B cell (primary cell): ENCODE measurements around the gene KCNK4. TPM values are rescaled to one million over a fixed set of nuclear protein-coding genes. Genes with fewer than 3 reads are reported as not detected.

Experiments used
- ATAC-seq: fragments of 200-7000 bp; cut with Tn5 transposase; one replicate; pipeline ENCODE4 v1.10.0; 2021; ENCODE audit warnings: low read depth, mild to moderate bottlenecking, moderate number of reproducible peaks, moderate library complexity
- CTCF ChIA-PET: fragments of 350-600 bp; sonication (Branson Sonifier 250); formaldehyde crosslinking; loops from one replicate; lab custom pipeline; 2021; ENCODE audit warnings: antibody characterized with exemption, inconsistent platforms; lab: Charles Lee
- POLR2A ChIA-PET: fragments of 350-600 bp; sonication (Branson Sonifier 250); formaldehyde crosslinking; loops from one replicate; lab custom pipeline; 2021; ENCODE audit warnings: antibody characterized with exemption; lab: Charles Lee
- DNase-seq: peaks from one replicate; pipeline ENCODE4 v3.0.0; 2013
- H2AFZ ChIP-seq: 2 replicates; pipeline ENCODE4 v1.6.1; 2012; ENCODE audit warnings: mild to moderate bottlenecking, low read depth, low read length; ENCODE audit not compliant: insufficient read depth, poor library complexity, severe bottlenecking
- H3K27ac ChIP-seq, 2 donors: 1 replicate in 1 of 2; 2 replicates in 1 of 2; pipeline ENCODE4 v1.5.1; 2012 to 2013; ENCODE audit warnings: low read length in 2 of 2, mild to moderate bottlenecking in 2 of 2, moderate library complexity in 1 of 2
- H3K27me3 ChIP-seq, 4 experiments: fragments of 200-600 bp in 1 of 4; sonication (generic) in 1 of 4; replicated peaks in 1 of 4; 1 replicate in 2 of 4; 2 replicates in 2 of 4; pipeline versions ENCODE4 v1.6.1 to v1.7.0; 2013 to 2016; ENCODE audit warnings: low read length in 3 of 4, mild to moderate bottlenecking in 2 of 4, mixed read lengths in 1 of 4, moderate library complexity in 1 of 4; ENCODE audit not compliant: insufficient read depth in 4 of 4, control insufficient read depth in 3 of 4; ENCODE audit errors: control extremely low read depth in 1 of 4
- H3K36me3 ChIP-seq, 2 experiments: replicated peaks in 1 of 2; 1 replicate in 1 of 2; 2 replicates in 1 of 2; pipeline versions ENCODE4 v1.6.1 to v1.7.1; 2013; ENCODE audit warnings: low read length in 1 of 2; ENCODE audit not compliant: insufficient read depth in 2 of 2, control insufficient read depth in 1 of 2; ENCODE audit errors: control extremely low read depth in 1 of 2, extremely low read depth in 1 of 2
- H3K4me1 ChIP-seq, 2 donors: fragments of 200-600 bp in 1 of 2; sonication (generic) in 1 of 2; 1 replicate in 1 of 2; 2 replicates in 1 of 2; pipeline versions ENCODE4 v1.5.1 to v1.6.1; 2013 to 2017; ENCODE audit warnings: low read length in 2 of 2; ENCODE audit not compliant: control insufficient read depth in 2 of 2, insufficient read depth in 2 of 2
- H3K4me2 ChIP-seq: replicated peaks from 2 replicates; pipeline ENCODE3; 2012; ENCODE audit warnings: mild to moderate bottlenecking, low read depth, low read length; ENCODE audit not compliant: poor library complexity, severe bottlenecking
- H3K4me3 ChIP-seq, 5 experiments: fragments of 200-600 bp in 1 of 5; sonication (generic) in 1 of 5; 1 replicate in 3 of 5; 2 replicates in 2 of 5; pipeline versions ENCODE4 v1.5.1 to v1.7.0; 2011 to 2016; ENCODE audit warnings: low read length in 4 of 5, mild to moderate bottlenecking in 4 of 5, low read depth in 2 of 5, control low read depth in 1 of 5, moderate library complexity in 1 of 5; ENCODE audit not compliant: insufficient read depth in 1 of 5; ENCODE audit errors: control extremely low read depth in 1 of 5, extremely low read depth in 1 of 5
- H3K79me2 ChIP-seq: fragments of 200-600 bp; sonication (generic); one replicate; pipeline ENCODE4 v1.6.0; 2016; ENCODE audit warnings: low read length; ENCODE audit not compliant: control insufficient read depth, insufficient read depth
- H3K9ac ChIP-seq: fragments of 200-600 bp; sonication (generic); 2 replicates; pipeline ENCODE4 v1.6.1; 2017; ENCODE audit warnings: mild to moderate bottlenecking, low read length, moderate library complexity
- H3K9me3 ChIP-seq, 3 donors: one replicate each; pipeline versions ENCODE4 v1.6.1 to v1.7.1; 2013; ENCODE audit warnings: low read length in 2 of 3; ENCODE audit not compliant: control insufficient read depth in 2 of 3, insufficient read depth in 1 of 3; ENCODE audit errors: control extremely low read depth in 1 of 3
- H4K20me1 ChIP-seq: 2 replicates; pipeline ENCODE4 v1.6.0; 2012; ENCODE audit warnings: mild to moderate bottlenecking, low read length; ENCODE audit not compliant: insufficient read depth, control insufficient read depth, poor library complexity, severe bottlenecking
- H3K27ac Mint-ChIP-seq: one replicate; pipeline ENCODE4 v1.8.0; 2021; ENCODE audit warnings: mixed read lengths
- H3K27me3 Mint-ChIP-seq: one replicate; pipeline ENCODE4 v1.8.0; 2021; ENCODE audit warnings: mixed read lengths
- H3K4me1 Mint-ChIP-seq: one replicate; pipeline ENCODE4 v1.8.0; 2021; ENCODE audit warnings: mixed read lengths
- H3K4me3 Mint-ChIP-seq: one replicate; pipeline ENCODE4 v1.8.0; 2021; ENCODE audit warnings: mixed read lengths
- H3K9me3 Mint-ChIP-seq: one replicate; pipeline ENCODE4 v1.8.0; 2022; ENCODE audit warnings: mixed read lengths; ENCODE audit not compliant: insufficient read depth
- CTCF ChIP-seq: fragments of 200-600 bp; IDR thresholded peaks from one replicate; pipeline ENCODE4 v1.8.0; 2022; ENCODE audit warnings: antibody characterized with exemption, mild to moderate bottlenecking
- EZH2 ChIP-seq: IDR thresholded peaks from 2 replicates; pipeline ENCODE4 v1.6.1; 2012; ENCODE audit warnings: borderline replicate concordance, low read depth, mild to moderate bottlenecking, moderate library complexity, low read length; ENCODE audit not compliant: insufficient read depth, poor library complexity, severe bottlenecking
- WGBS: methylation state at CpG from one replicate; pipeline ENCODE4 v1.1.5; 2013; ENCODE audit warnings: missing lambda C conversion rate; ENCODE audit not compliant: insufficient coverage; 5-methylcytosine and 5-hydroxymethylcytosine counted together
- intact Hi-C: fragments of 100-400 bp; cut with micrococcal nuclease; formaldehyde crosslinking; loops from one replicate; pipeline ENCODE4 v1.10.0; 2022
- polyA plus RNA-seq: library from polyadenylated mRNA; depleted of rRNA; stranded (reverse); fragments of >200 nt; gene quantifications from 2 replicates; pipeline ENCODE4 v1.2.3, GENCODE V29; 2012
- total RNA-seq, 2 donors: library from RNA; stranded (reverse); fragments of 120-200 nt in 1 of 2; gene quantifications; 1 replicate in 1 of 2; 2 replicates in 1 of 2; pipeline versions ENCODE4 v1.2.3 to v1.2.4, GENCODE V29; 2013 to 2022

Gene KCNK4
- total and polyA plus RNA-seq, 2 donors (not counting 1 experiment from before 2014, with no cell fraction given), result 0.32 TPM; not detected in 1

- Histone ChIP-seq H4K20me1 (peaks cover 36% of the 10 kb centered on the region), H3K79me2 (peaks cover 37% of the 10 kb centered on the region), H3K36me3 (peaks cover 2 to 35% of the 10 kb centered on the region in 2 experiments), H3K27me3 (no peaks in the 10 kb centered on the region), H3K9me3 (no peaks in the 10 kb centered on the region), H3K4me2 (peak overlapping the region; percentile 98), H3K4me3 (peak overlapping the region; percentile 16 to 89 (median 81)), H3K27ac (peak overlapping the region; percentile 89 to 100), H3K4me1 (peaks cover 38 to 53% of the 10 kb centered on the region in 2 donors), H2AFZ (peak overlapping the region; percentile 56), H3K9ac (peak overlapping the region; percentile 94)
- Mint-ChIP-seq H3K4me3 (peak overlapping the region; percentile 89), H3K4me1 (peaks cover 66% of the 10 kb centered on the region), H3K9me3 (no peaks in the 10 kb centered on the region), H3K27ac (peak overlapping the region; percentile 94), H3K27me3 (no peaks in the 10 kb centered on the region)
- whole genome bisulfite sequencing, result 50% methylated on average over 1 of the region's 4 CpGs
- DNase-seq (peak; percentile 34), ATAC-seq (no peak)
- intact Hi-C loops, result no loop called here
- CTCF ChIA-PET, result interaction anchor here (0.7 to 5.5 kb wide), 5 partner anchors 16 to 351 kb away, joined by 3 to 63 read pairs (median 14); partner anchors contain the start of genes ESRRA, PRDX5 and TRMT112
- POLR2A ChIA-PET, result interaction anchor here (1.4 to 1.9 kb wide), 2 partner anchors 7 to 439 kb away, joined by 4 to 8 read pairs; partner anchors contain the start of gene SF1
- TF ChIP-seq EZH2, result no peak
- no peak for TF ChIP-seq CTCF
Measured at GRCh38 chr11:64339286-64339685, 48.2 kb downstream of the KCNK4 start.

GRCh38 chr11:64339754-64340408 lies 48.8 kb downstream of the KCNK4 start, which contains the start of gene CCDC88B:
CCDC88B (plus strand) TSS chr11:64340204; CDS start chr11:64340267, 63 bp downstream.
- WGBS, result 7% methylated on average over 14 of the region's 16 CpGs
- Histone ChIP-seq H3K4me1 (peaks cover 34 to 47% of the 10 kb centered on the region in 2 donors), H3K9me3 (no peaks in the 10 kb centered on the region), H3K27ac (peak within 1 kb of the TSS; percentile 89 to 100), H3K36me3 (peaks cover 2 to 39% of the 10 kb centered on the region in 2 experiments), H3K79me2 (peaks cover 41% of the 10 kb centered on the region), H4K20me1 (peaks cover 42% of the 10 kb centered on the region), H2AFZ (peak within 1 kb of the TSS; percentile 56), H3K9ac (peak within 1 kb of the TSS; percentile 94), H3K27me3 (no peaks in the 10 kb centered on the region), H3K4me3 (peak within 1 kb of the TSS; percentile 16 to 89 (median 81)), H3K4me2 (peak within 1 kb of the TSS; percentile 98)
- ChIA-PET CTCF (interaction anchor here (3.3 to 5.5 kb wide), 4 partner anchors 8 to 36 kb away, joined by 14 to 63 read pairs (median 33); partner anchors contain the start of genes ESRRA, PRDX5 and TRMT112), POLR2A (interaction anchor here (0.5 to 3.4 kb wide), 10 partner anchors 8 to 1158 kb away, joined by 3 to 50 read pairs (median 6); partner anchors contain the start of genes ESRRA, PRDX5, SF1 and TRMT112)
- Mint-ChIP-seq H3K9me3 (no peaks in the 10 kb centered on the region), H3K27ac (peak within 1 kb of the TSS; percentile 94), H3K4me3 (peak within 1 kb of the TSS; percentile 89), H3K4me1 (peaks cover 62% of the 10 kb centered on the region), H3K27me3 (no peaks in the 10 kb centered on the region)
- TF ChIP-seq CTCF, result no peak
- no peak for TF ChIP-seq EZH2
- intact Hi-C loops, result loop anchor here (1.0 kb wide), 4 partner anchors 15 to 155 kb away; partner anchors contain the start of genes ESRRA and PRDX5
- ATAC-seq, result peak; percentile 71
- peak; percentile 95 for DNase-seq
